ENCODE results near the gene TMPRSS2. TPM values are rescaled to one million over a fixed set of nuclear protein-coding genes. Genes with fewer than 3 reads are reported as not detected.
A peak's percentile ranks its signal among the peaks of the same experiment; 100 is the strongest.

The TMPRSS2 gene
- total and polyA plus RNA-seq, 2 of the 13 experiments (the other 11 are each of a cell fraction or from before 2014, with no cell fraction given) = 1.7 to 1.8 TPM

DNA sequence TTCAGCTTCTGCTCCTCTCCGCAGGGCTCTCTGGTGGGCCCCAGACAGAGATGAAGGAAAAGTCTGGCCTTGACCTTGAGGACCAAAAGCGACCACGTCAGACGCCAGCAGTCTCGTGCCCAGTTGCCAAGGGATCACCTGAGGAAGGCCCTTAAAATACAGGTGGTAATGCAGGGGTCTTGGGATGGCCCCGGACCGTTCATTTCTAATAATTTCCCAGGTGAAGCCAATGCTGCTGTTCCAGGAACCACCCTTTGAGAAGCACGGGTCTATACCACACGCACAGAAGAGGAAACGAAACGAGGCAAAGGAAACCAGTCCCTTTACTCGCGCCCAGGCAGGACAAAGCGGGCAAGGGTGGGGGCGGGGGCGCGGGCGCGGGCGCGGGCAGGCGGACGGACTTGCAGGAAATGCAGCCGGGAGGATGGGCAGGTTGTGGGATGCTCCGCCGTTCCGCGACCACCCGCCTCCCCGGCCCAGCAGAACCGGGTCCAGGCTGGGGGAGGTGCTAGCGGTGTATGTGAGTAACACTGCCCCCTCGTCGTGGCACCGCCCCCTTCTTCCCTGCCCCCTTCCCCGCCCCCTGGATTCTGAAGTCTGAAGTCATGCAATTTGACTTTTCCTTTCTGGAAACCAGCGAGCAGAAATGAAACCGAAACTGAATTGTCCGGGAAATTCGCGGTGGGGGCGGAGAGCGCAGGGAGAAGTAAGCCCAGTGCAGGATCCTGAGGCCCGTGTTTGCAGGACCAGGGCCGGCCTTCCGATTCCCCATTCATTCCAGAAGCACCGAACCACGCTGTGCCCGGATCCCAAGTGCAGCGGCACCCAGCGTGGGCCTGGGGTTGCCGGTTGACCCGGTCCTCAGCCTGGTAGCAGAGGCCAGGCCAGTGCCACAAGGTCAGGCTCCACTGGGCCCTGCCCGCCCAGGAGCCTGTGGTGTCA is 87.8 kb downstream of the TMPRSS2 start (continued):
- TF ChIP-seq, protein P1, sequence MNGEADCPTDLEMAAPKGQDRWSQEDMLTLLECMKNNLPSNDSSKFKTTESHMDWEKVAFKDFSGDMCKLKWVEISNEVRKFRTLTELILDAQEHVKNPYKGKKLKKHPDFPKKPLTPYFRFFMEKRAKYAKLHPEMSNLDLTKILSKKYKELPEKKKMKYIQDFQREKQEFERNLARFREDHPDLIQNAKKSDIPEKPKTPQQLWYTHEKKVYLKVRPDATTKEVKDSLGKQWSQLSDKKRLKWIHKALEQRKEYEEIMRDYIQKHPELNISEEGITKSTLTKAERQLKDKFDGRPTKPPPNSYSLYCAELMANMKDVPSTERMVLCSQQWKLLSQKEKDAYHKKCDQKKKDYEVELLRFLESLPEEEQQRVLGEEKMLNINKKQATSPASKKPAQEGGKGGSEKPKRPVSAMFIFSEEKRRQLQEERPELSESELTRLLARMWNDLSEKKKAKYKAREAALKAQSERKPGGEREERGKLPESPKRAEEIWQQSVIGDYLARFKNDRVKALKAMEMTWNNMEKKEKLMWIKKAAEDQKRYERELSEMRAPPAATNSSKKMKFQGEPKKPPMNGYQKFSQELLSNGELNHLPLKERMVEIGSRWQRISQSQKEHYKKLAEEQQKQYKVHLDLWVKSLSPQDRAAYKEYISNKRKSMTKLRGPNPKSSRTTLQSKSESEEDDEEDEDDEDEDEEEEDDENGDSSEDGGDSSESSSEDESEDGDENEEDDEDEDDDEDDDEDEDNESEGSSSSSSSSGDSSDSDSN (CRISPR knock-in tag; IDR thresholded peaks at IDR 0.05) = peak; percentile 73
- TF ChIP-seq POLR2A (IDR thresholded peaks at IDR 0.05; ENCODE audit: insufficient read depth in 1 of 2, low read depth in 2 of 2, low read length in 2 of 2) (peak in 1 of 2 experiments; percentile 41; a peak in 1 of 4 replicates), ZNF205 (CRISPR knock-in tag; IDR thresholded peaks at IDR 0.05) (0 out of 2 replicates have a peak, but pooled peaks have one; percentile 40), ZNF619 (CRISPR knock-in tag; IDR thresholded peaks at IDR 0.05) (no peak), ZNF790 (CRISPR knock-in tag; IDR thresholded peaks at IDR 0.05; ENCODE audit: borderline replicate concordance) (no peak), TAF1 (CRISPR knock-in tag; IDR thresholded peaks at IDR 0.05) (peak; percentile 20; the same call in 1 of the 2 replicates), PHF20 (CRISPR knock-in tag; IDR thresholded peaks at IDR 0.05) (0 out of 2 replicates have a peak, but pooled peaks have one; percentile 28), GATA4 (IDR thresholded peaks at IDR 0.05; ENCODE audit: borderline replicate concordance, low read depth) (0 out of 2 replicates have a peak, but pooled peaks have one; percentile 29), HDAC1 (CRISPR knock-in tag; IDR thresholded peaks at IDR 0.05) (peak; percentile 70), ZNF567 (CRISPR knock-in tag; IDR thresholded peaks at IDR 0.05; ENCODE audit: borderline replicate concordance) (no peak), NFE2 (CRISPR knock-in tag; IDR thresholded peaks at IDR 0.05) (no peak), SAP130 (CRISPR knock-in tag; IDR thresholded peaks at IDR 0.05; ENCODE audit: low read depth) (peak; percentile 57), ZBTB7A (CRISPR knock-in tag; IDR thresholded peaks at IDR 0.05) (0 out of 2 replicates have a peak, but pooled peaks have one; percentile 30), IRF2 (CRISPR knock-in tag; IDR thresholded peaks at IDR 0.05) (peak; percentile 99), KLF15 (CRISPR knock-in tag; IDR thresholded peaks at IDR 0.05; ENCODE audit: borderline replicate concordance) (no peak), POLR2G (IDR thresholded peaks at IDR 0.05; ENCODE audit: low read depth, low read length) (peak; percentile 49; the same call in 1 of the 2 replicates), HNRNPLL (IDR thresholded peaks at IDR 0.05; ENCODE audit: low read depth, low read length, poor library complexity, severe bottlenecking) (peak; percentile 10), SRSF4 (IDR thresholded peaks at IDR 0.05; ENCODE audit: low read depth, low read length, poor library complexity, severe bottlenecking) (no peak)
- TF ChIP-seq, protein P2, sequence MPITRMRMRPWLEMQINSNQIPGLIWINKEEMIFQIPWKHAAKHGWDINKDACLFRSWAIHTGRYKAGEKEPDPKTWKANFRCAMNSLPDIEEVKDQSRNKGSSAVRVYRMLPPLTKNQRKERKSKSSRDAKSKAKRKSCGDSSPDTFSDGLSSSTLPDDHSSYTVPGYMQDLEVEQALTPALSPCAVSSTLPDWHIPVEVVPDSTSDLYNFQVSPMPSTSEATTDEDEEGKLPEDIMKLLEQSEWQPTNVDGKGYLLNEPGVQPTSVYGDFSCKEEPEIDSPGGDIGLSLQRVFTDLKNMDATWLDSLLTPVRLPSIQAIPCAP (CRISPR knock-in tag; IDR thresholded peaks at IDR 0.05; ENCODE audit: low read depth) = peak; percentile 98
- TF ChIP-seq, protein P3, sequence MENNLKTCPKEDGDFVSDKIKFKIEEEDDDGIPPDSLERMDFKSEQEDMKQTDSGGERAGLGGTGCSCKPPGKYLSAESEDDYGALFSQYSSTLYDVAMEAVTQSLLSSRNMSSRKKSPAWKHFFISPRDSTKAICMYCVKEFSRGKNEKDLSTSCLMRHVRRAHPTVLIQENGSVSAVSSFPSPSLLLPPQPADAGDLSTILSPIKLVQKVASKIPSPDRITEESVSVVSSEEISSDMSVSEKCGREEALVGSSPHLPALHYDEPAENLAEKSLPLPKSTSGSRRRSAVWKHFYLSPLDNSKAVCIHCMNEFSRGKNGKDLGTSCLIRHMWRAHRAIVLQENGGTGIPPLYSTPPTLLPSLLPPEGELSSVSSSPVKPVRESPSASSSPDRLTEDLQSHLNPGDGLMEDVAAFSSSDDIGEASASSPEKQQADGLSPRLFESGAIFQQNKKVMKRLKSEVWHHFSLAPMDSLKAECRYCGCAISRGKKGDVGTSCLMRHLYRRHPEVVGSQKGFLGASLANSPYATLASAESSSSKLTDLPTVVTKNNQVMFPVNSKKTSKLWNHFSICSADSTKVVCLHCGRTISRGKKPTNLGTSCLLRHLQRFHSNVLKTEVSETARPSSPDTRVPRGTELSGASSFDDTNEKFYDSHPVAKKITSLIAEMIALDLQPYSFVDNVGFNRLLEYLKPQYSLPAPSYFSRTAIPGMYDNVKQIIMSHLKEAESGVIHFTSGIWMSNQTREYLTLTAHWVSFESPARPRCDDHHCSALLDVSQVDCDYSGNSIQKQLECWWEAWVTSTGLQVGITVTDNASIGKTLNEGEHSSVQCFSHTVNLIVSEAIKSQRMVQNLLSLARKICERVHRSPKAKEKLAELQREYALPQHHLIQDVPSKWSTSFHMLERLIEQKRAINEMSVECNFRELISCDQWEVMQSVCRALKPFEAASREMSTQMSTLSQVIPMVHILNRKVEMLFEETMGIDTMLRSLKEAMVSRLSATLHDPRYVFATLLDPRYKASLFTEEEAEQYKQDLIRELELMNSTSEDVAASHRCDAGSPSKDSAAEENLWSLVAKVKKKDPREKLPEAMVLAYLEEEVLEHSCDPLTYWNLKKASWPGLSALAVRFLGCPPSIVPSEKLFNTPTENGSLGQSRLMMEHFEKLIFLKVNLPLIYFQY (CRISPR knock-in tag; IDR thresholded peaks at IDR 0.05; ENCODE audit: borderline replicate concordance) = peak; percentile 72; the same call in 1 of the 2 replicates

Measured in HepG2 (cell line).